Lower leg skin (tissue), 4 donors: ENCODE measurements around the gene NCKAP5. TPM values are rescaled to one million over a fixed set of nuclear protein-coding genes. Genes with fewer than 3 reads are reported as not detected.

Experiments
- DNase-seq, 2 donors: peaks; one replicate each; pipeline ENCODE4 v3.0.0-alpha.2; 2019; ENCODE audit warnings: low spot score in 2 of 2
- H3K4me3 ChIP-seq: fragments of 200-600 bp; sonication (generic); 2 replicates; pipeline ENCODE4 v1.5.1; 2017; ENCODE audit warnings: mild to moderate bottlenecking, low read depth; ENCODE audit not compliant: poor library complexity, severe bottlenecking
- POLR2A ChIP-seq, 2 donors: fragments of 450-650 bp; IDR thresholded peaks; one replicate each; pipeline ENCODE4 v1.6.1; 2016 to 2017; ENCODE audit warnings: antibody characterized with exemption in 2 of 2, mild to moderate bottlenecking in 1 of 2, moderate library complexity in 1 of 2
- WGBS, 2 donors: methylation state at CpG; one replicate each; pipeline ENCODE4 v1.1.5; 2018; 5-methylcytosine and 5-hydroxymethylcytosine counted together
- intact Hi-C: fragments of 100-400 bp; cut with DNase I; formaldehyde crosslinking; loops from one replicate; pipeline ENCODE4 v1.15.0; 2023; ENCODE audit warnings: low total_unique reads
- total RNA-seq, 4 donors: library from RNA; depleted of rRNA; stranded (reverse); fragments of >200 nt; gene quantifications; one replicate each; pipeline ENCODE4 v1.1.0, GENCODE V29; 2016
- TF ChIP-seq, protein P1 (sequence below), 3 donors: fragments of 450-650 bp; IDR thresholded peaks; one replicate each; pipeline ENCODE4 v1.5.1; 2016; ENCODE audit warnings: antibody characterized with exemption in 3 of 3, mild to moderate bottlenecking in 3 of 3, moderate library complexity in 2 of 3

The NCKAP5 gene
- total RNA-seq, 4 donors from 2014 or later: 2.0 to 5.1 (median 3.6) TPM

DNA sequence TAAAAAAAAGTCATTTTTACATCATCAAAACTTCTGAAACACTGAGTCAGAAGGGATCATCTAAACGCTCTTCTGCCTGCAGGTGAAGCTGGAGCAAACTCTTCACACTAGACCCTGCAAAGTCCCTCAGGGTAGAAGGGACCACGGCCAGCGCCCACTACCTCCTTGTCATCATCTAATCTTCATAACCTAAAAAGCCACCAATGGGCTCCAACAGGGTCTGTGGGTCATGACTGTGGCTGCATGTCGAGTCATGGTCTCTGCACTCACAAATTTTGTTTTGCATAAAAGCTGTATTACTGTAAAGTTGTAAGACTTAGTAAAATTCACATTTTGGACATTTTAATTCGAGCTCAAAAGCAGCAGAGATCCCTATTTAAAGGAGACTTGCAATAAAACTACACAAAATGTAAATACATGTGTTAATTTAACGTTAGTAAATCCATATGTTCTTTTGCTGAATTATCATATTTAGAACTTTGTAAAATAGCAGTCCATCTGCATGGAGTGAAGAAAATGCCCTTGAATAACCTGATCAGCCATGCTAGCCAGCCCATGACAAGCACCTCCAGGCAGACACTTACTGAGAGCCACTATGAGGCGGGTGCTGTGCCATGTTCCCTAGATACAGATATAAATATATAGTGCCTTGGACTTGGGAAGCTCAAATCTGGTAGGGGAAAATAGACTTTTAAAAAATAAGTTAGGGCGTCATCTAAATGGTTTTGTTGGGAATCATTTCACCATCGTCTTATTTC is 461.0 kb downstream of the NCKAP5 start:
- 86 to 88% methylated on average over 9 of the region's 9 CpGs for WGBS, 2 donors
- intact Hi-C loops: no loop called here
- H3K4me3 ChIP-seq: no peak overlapping the region
- TF ChIP-seq, protein P1, sequence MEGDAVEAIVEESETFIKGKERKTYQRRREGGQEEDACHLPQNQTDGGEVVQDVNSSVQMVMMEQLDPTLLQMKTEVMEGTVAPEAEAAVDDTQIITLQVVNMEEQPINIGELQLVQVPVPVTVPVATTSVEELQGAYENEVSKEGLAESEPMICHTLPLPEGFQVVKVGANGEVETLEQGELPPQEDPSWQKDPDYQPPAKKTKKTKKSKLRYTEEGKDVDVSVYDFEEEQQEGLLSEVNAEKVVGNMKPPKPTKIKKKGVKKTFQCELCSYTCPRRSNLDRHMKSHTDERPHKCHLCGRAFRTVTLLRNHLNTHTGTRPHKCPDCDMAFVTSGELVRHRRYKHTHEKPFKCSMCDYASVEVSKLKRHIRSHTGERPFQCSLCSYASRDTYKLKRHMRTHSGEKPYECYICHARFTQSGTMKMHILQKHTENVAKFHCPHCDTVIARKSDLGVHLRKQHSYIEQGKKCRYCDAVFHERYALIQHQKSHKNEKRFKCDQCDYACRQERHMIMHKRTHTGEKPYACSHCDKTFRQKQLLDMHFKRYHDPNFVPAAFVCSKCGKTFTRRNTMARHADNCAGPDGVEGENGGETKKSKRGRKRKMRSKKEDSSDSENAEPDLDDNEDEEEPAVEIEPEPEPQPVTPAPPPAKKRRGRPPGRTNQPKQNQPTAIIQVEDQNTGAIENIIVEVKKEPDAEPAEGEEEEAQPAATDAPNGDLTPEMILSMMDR (IDR thresholded peaks at IDR 0.05): no peak
- TF ChIP-seq POLR2A (IDR thresholded peaks at IDR 0.05): no peak
- no peak for DNase-seq

DNA sequence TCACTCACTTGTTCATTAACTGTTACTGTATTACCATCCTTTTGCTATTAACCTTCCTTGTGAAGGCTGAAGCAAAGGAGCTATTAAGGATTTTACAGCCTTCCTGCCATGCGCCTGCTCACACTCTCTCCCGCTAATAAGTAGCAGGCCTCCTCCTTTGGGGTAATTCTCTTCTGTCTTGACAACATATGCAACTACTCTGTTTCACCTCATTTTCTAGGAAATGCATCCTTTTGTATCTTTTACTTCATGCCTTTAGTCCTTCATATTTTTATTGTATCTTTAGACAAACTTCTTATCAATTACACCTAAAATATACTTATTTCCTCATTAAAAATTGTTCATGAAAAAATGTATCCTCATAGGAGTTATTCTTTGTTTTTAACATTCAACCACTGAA is 463.4 kb downstream of the NCKAP5 start:
- intact Hi-C loops: no loop called here
- DNase-seq: no peak
- TF ChIP-seq POLR2A (IDR thresholded peaks at IDR 0.05): no peak
- TF ChIP-seq, protein P1 (IDR thresholded peaks at IDR 0.05): no peak
- 93 to 95% methylated on average over 2 of the region's 2 CpGs for WGBS, 2 donors
- H3K4me3 ChIP-seq: no peak overlapping the region

DNA sequence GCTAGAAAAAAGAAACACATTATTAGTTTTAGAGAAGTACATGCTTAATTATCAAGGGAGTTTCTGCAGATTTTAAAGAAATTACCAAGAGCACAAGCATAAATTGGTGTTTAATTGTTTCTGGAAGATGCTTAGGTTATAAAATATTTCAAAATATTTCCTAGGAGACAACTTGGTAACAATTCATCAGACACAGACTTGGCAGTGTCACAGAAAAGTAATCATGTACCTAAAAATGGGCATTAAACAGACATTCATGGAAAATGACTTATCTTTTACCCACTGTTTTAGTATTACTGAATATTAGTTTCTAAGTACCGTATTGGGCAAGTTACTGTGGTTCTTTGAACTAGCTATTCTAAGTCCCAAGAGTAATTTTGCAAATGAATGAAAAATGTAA is 469.5 kb downstream of the NCKAP5 start:
- intact Hi-C loops: no loop called here
- whole genome bisulfite sequencing, 2 donors: 62 to 66% methylated on average over 1 of the region's 1 CpG
- DNase-seq: no peak
- no peak for TF ChIP-seq POLR2A (IDR thresholded peaks at IDR 0.05)
- TF ChIP-seq, protein P1 (IDR thresholded peaks at IDR 0.05): no peak
- no peak overlapping the region for H3K4me3 ChIP-seq

DNA sequence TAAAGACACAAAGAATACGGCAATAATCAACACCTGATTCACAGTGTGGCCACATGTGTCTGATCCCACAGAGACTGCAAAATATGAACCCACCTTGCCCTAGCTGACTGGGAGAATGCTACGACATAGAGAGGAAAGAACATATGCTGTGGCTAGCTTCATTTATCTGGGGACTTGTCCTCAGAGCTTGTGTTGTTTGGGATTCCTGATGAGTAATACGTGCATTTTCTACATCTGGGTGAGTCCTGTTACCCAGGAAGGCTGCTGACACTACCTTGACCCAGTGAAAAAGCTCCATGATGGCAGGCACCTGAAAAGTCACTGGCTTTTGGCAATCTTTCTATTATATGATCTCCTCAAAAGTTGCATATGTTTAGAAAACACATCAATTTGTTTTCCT is 470.6 kb downstream of the NCKAP5 start:
- intact Hi-C loops: no loop called here
- 86 to 90% methylated on average over 3 of the region's 3 CpGs for WGBS, 2 donors
- no peak overlapping the region for H3K4me3 ChIP-seq
- TF ChIP-seq, protein P1 (IDR thresholded peaks at IDR 0.05): no peak
- TF ChIP-seq POLR2A (IDR thresholded peaks at IDR 0.05): no peak
- no peak for DNase-seq

DNA sequence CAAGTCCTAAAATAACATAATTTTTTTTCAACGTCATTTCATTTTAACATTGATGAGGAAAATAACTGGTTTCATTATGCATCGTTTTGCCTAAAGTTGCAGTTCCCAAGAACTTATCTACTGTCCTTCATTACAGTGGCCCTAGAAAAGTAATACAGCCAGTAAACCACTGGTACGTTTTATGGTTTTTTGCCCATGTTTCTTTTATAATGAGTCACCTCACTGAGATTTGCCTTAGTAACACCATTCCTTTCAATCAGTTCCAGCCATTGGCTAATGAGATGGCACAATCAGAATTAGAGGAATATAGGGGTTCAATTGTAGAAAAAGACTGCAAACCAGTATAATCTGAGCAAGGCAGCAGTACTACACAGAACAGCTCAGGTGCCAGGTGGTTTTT is 475.7 kb downstream of the NCKAP5 start:
- no peak for TF ChIP-seq POLR2A (IDR thresholded peaks at IDR 0.05)
- TF ChIP-seq, protein P1 (IDR thresholded peaks at IDR 0.05): no peak
- no peak overlapping the region for H3K4me3 ChIP-seq
- no peak for DNase-seq
- WGBS, 2 donors: 83 to 91% methylated on average over 3 of the region's 3 CpGs
- intact Hi-C loops: no loop called here

DNA sequence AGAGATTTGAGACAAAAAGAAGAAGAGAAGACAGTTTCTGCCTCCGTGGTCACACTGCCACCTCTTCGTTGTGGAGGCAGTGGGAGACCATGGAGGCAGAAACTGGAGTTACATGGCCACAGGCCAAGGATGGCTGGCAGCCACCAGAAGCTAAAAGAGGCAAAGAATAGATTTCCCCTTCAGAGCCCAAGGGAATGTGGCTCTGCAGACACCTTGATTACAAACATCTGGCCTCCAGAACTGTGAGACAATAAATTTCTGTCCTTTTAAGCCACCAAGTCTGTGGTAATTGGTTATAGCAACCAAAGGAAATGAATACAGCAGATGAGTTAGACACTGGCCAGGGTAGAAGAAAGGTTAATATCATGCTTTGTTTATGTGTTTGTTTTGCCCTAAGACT is 477.9 kb downstream of the NCKAP5 start:
- no peak for DNase-seq
- intact Hi-C loops: no loop called here
- TF ChIP-seq, protein P1 (IDR thresholded peaks at IDR 0.05): no peak
- no peak for TF ChIP-seq POLR2A (IDR thresholded peaks at IDR 0.05)
- 69 to 71% methylated on average over 2 of the region's 2 CpGs for WGBS, 2 donors
- no peak overlapping the region for H3K4me3 ChIP-seq
